SU-DHL-6 (cell line): Measurements from ENCODE around the gene NAV1.

Source experiments
- CTCF ChIP-seq: fragments of 200-600 bp; sonication (generic); IDR thresholded peaks from one replicate; pipeline ENCODE4 v1.5.1; 2017; ENCODE audit warnings: antibody characterized with exemption, mild to moderate bottlenecking, low read length, moderate library complexity; ENCODE audit not compliant: insufficient read depth, poor library complexity, severe bottlenecking
- EZH2phosphoT487 ChIP-seq: fragments of 200-600 bp; sonication (generic), shearing (Covaris generic); conservative IDR thresholded peaks from 2 replicates; pipeline ENCODE4 v1.6.1; 2018; ENCODE audit warnings: mild to moderate bottlenecking, antibody characterized with exemption, low read length, moderate library complexity, mixed read lengths

GRCh38 chr1:201518071-201518470 is 20.9 kb upstream of the NAV1 start:
- no peak for TF ChIP-seq CTCF
- no peak for TF ChIP-seq EZH2phosphoT487
